ENCODE data around the gene PCSK4.

PCSK4 gene

DNA sequence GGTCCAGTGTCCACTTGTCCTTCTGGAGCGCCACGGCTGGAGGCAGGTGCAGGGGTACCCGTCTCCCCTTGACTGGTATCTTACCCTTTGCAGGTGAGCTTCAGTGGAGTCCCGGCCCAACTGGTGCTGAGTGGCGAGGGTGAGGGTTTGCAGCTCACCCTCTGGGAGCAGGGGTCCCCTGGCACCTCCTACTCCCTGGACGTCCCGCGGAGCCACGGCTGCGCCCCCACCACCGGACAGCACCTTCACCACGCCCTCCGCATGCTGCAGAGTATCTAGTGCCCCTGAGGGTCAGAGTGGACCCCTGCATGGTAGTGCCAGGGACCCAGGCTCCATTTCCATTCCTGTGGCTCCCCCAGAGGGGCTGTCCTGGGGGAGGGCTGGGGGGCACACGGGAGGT is 44.8 kb upstream of the PCSK4 start:
- Histone ChIP-seq H3K18ac (ENCODE audit: low read length) (peak overlapping the region; percentile 31), H3K23ac (ENCODE audit: low read depth, low read length, poor library complexity) (no peak overlapping the region), H3K4ac (ENCODE audit: low read length) (no peak overlapping the region), H3K4me1 (ENCODE audit: control insufficient read depth in 2 of 2, insufficient read depth in 1 of 2, low read depth in 1 of 2, low read length in 2 of 2) (no peaks in the 10 kb centered on the region), H2AK5ac (ENCODE audit: low read depth, low read length) (peak overlapping the region; percentile 54), H3K9ac (ENCODE audit: low read depth, low read length, poor library complexity) (no peak overlapping the region), H2AFZ (ENCODE audit: low read length) (no peak overlapping the region), H3K79me1 (ENCODE audit: low read depth, low read length) (no peaks in the 10 kb centered on the region), H4K8ac (ENCODE audit: low read depth, low read length) (no peak overlapping the region), H4K91ac (ENCODE audit: low read depth, low read length, poor library complexity) (no peak overlapping the region), H3K14ac (ENCODE audit: low read length) (no peak overlapping the region), H3K4me2 (ENCODE audit: insufficient read depth, low read length, poor library complexity, severe bottlenecking) (no peak overlapping the region), H2BK15ac (ENCODE audit: low read length) (no peak overlapping the region), H3K27ac (replicated peaks; ENCODE audit: low read length) (no peak overlapping the region), H2BK12ac (ENCODE audit: low read length) (no peak overlapping the region), H3K27me3 (ENCODE audit: control insufficient read depth in 3 of 3, insufficient read depth in 3 of 3, low read depth in 1 of 3, low read length in 3 of 3) (peaks cover 0 to 3% (median 0%) of the 10 kb centered on the region in 3 experiments), H3K9me3 (replicated peaks in 1 of 2; ENCODE audit: control insufficient read depth in 2 of 2, insufficient read depth in 1 of 2, low read depth in 1 of 2, low read length in 2 of 2) (no peaks in the 10 kb centered on the region), H2BK5ac (ENCODE audit: low read length) (no peak overlapping the region), H2BK120ac (ENCODE audit: low read depth, low read length) (no peak overlapping the region), H3K4me3 (ENCODE audit: low read length in 2 of 2) (no peak overlapping the region), H3K36me3 (replicated peaks in 1 of 2; ENCODE audit: control insufficient read depth in 2 of 2, insufficient read depth in 2 of 2, low read length in 2 of 2) (no peaks in the 10 kb centered on the region)
- WGBS, 2 donors (ENCODE audit: extremely low coverage in 2 of 2, insufficient read length in 2 of 2, insufficient replicate concordance in 1 of 2) = no CpG with 5 or more reads among the region's 14 CpGs
- no peak for DNase-seq (ENCODE audit: low spot score)

DNA sequence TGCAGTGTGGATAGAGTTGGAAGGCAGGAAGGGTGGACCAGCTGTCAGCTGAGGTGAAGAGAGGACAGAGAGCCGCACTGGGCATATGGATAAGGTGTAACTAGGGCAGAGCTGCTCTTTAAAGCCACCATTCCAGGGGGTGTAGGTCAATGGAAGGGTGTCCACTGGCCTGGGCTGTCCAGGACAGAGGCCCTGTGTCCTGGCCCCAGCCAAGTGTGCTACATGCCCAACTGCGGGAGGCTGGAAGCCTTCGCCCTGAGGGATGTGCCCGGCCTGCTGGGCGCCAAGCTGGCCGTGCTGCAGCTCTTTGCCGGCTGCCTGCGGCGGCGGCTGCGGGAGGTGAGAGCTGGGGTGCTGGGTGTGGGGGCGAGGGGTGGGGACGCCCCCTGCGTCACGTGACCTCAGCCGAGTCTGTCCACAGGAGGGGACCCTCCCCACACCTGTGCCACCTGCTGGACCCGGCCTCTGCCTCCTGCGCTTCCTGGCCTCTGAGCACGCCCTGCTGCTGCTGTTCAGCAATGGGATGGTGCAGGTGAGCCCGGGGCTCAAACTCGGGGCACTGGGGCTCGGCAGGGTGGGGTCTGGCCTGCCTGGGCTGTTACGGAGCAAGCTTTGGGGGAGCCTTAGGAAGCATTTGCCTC is 43.5 kb upstream of the PCSK4 start:
- H4K91ac ChIP-seq (ENCODE audit: low read depth, low read length, poor library complexity) = no peak overlapping the region
- H3K14ac ChIP-seq (ENCODE audit: low read length) = no peak overlapping the region
- no peaks in the 10 kb centered on the region for H3K4me1 ChIP-seq (ENCODE audit: control insufficient read depth in 2 of 2, insufficient read depth in 1 of 2, low read depth in 1 of 2, low read length in 2 of 2)
- H2BK5ac ChIP-seq (ENCODE audit: low read length) = no peak overlapping the region
- H3K27ac ChIP-seq (replicated peaks; ENCODE audit: low read length) = no peak overlapping the region
- H2AFZ ChIP-seq (ENCODE audit: low read length) = no peak overlapping the region
- no peak overlapping the region for H3K4me3 ChIP-seq (ENCODE audit: low read length in 2 of 2)
- no peak overlapping the region for H3K9ac ChIP-seq (ENCODE audit: low read depth, low read length, poor library complexity)
- no peak overlapping the region for H3K4me2 ChIP-seq (ENCODE audit: insufficient read depth, low read length, poor library complexity, severe bottlenecking)
- no peaks in the 10 kb centered on the region for H3K9me3 ChIP-seq (replicated peaks in 1 of 2; ENCODE audit: control insufficient read depth in 2 of 2, insufficient read depth in 1 of 2, low read depth in 1 of 2, low read length in 2 of 2)
- H3K79me1 ChIP-seq (ENCODE audit: low read depth, low read length) = no peaks in the 10 kb centered on the region
- H3K23ac ChIP-seq (ENCODE audit: low read depth, low read length, poor library complexity) = peak overlapping the region; percentile 31
- no peak overlapping the region for H4K8ac ChIP-seq (ENCODE audit: low read depth, low read length)
- DNase-seq (ENCODE audit: low spot score) = no peak
- no peak overlapping the region for H3K18ac ChIP-seq (ENCODE audit: low read length)
- peak overlapping the region; percentile 89 for H2AK5ac ChIP-seq (ENCODE audit: low read depth, low read length)
- no CpG with 5 or more reads among the region's 23 CpGs for WGBS, 2 donors (ENCODE audit: extremely low coverage in 2 of 2, insufficient read length in 2 of 2, insufficient replicate concordance in 1 of 2)
- no peak overlapping the region for H2BK12ac ChIP-seq (ENCODE audit: low read length)
- no peak overlapping the region for H2BK120ac ChIP-seq (ENCODE audit: low read depth, low read length)
- no peak overlapping the region for H3K4ac ChIP-seq (ENCODE audit: low read length)
- H2BK15ac ChIP-seq (ENCODE audit: low read length) = no peak overlapping the region
- peaks cover 0 to 3% (median 0%) of the 10 kb centered on the region in 3 experiments for H3K27me3 ChIP-seq (ENCODE audit: control insufficient read depth in 3 of 3, insufficient read depth in 3 of 3, low read depth in 1 of 3, low read length in 3 of 3)
- H3K36me3 ChIP-seq (replicated peaks in 1 of 2; ENCODE audit: control insufficient read depth in 2 of 2, insufficient read depth in 2 of 2, low read length in 2 of 2) = no peaks in the 10 kb centered on the region

DNA sequence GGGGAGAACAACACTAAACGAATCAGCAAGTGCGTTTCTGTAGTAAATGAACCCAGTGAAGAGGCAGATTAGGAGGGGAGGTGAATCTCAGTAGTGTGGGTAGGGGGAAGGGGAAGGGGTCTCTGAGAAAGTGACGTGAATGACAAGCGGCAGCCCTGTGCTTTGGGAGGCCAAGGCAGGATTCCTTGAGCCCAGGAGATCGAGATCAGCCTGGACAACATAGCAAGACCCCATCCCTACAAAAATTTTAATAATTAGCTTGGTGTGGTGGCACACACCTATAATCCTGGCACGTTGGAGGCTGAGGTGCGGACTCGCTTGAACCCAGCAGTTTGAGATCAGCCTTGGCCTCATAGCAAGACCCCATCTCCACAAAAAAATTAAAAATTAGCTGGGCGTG is 41.9 kb upstream of the PCSK4 start:
- no peak overlapping the region for H2BK5ac ChIP-seq (ENCODE audit: low read length)
- H4K91ac ChIP-seq (ENCODE audit: low read depth, low read length, poor library complexity) = no peak overlapping the region
- no peak overlapping the region for H3K9ac ChIP-seq (ENCODE audit: low read depth, low read length, poor library complexity)
- H3K27me3 ChIP-seq (ENCODE audit: control insufficient read depth in 3 of 3, insufficient read depth in 3 of 3, low read depth in 1 of 3, low read length in 3 of 3) = peaks cover 0 to 3% (median 0%) of the 10 kb centered on the region in 3 experiments
- no peak overlapping the region for H3K4me3 ChIP-seq (ENCODE audit: low read length in 2 of 2)
- no CpG with 5 or more reads among the region's 9 CpGs for WGBS, 2 donors (ENCODE audit: extremely low coverage in 2 of 2, insufficient read length in 2 of 2, insufficient replicate concordance in 1 of 2)
- H3K36me3 ChIP-seq (replicated peaks in 1 of 2; ENCODE audit: control insufficient read depth in 2 of 2, insufficient read depth in 2 of 2, low read length in 2 of 2) = no peaks in the 10 kb centered on the region
- no peaks in the 10 kb centered on the region for H3K79me1 ChIP-seq (ENCODE audit: low read depth, low read length)
- H3K23ac ChIP-seq (ENCODE audit: low read depth, low read length, poor library complexity) = no peak overlapping the region
- no peak overlapping the region for H3K4me2 ChIP-seq (ENCODE audit: insufficient read depth, low read length, poor library complexity, severe bottlenecking)
- H2BK12ac ChIP-seq (ENCODE audit: low read length) = no peak overlapping the region
- no peak overlapping the region for H2AFZ ChIP-seq (ENCODE audit: low read length)
- no peak overlapping the region for H2BK120ac ChIP-seq (ENCODE audit: low read depth, low read length)
- no peak overlapping the region for H3K27ac ChIP-seq (replicated peaks; ENCODE audit: low read length)
- no peak overlapping the region for H3K4ac ChIP-seq (ENCODE audit: low read length)
- DNase-seq (ENCODE audit: low spot score) = no peak
- no peak overlapping the region for H2AK5ac ChIP-seq (ENCODE audit: low read depth, low read length)
- no peak overlapping the region for H3K14ac ChIP-seq (ENCODE audit: low read length)
- H3K4me1 ChIP-seq (ENCODE audit: control insufficient read depth in 2 of 2, insufficient read depth in 1 of 2, low read depth in 1 of 2, low read length in 2 of 2) = no peaks in the 10 kb centered on the region
- no peak overlapping the region for H2BK15ac ChIP-seq (ENCODE audit: low read length)
- no peak overlapping the region for H3K18ac ChIP-seq (ENCODE audit: low read length)
- no peaks in the 10 kb centered on the region for H3K9me3 ChIP-seq (replicated peaks in 1 of 2; ENCODE audit: control insufficient read depth in 2 of 2, insufficient read depth in 1 of 2, low read depth in 1 of 2, low read length in 2 of 2)
- H4K8ac ChIP-seq (ENCODE audit: low read depth, low read length) = no peak overlapping the region

DNA sequence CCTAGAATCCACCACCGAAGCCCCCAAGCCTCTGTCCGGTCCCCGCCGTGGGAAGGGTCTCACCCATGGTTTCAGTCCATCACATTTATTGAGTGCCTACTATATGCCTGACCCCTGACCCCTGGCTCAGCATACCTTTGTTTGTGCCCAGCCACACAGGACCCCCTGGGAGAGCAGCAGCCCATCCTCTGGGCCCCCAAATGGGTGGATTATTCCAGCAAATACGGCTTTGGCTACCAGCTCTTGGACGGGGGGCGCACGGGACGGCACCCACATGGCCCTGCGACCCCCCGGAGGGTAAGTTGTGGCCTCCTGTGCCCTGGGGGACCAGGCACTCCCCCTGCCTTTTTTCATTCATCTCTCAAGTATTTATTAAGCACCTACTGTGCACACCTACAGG is 41.4 kb upstream of the PCSK4 start:
- Histone ChIP-seq H2AFZ (ENCODE audit: low read length) (no peak overlapping the region), H3K27ac (replicated peaks; ENCODE audit: low read length) (no peak overlapping the region), H3K36me3 (replicated peaks in 1 of 2; ENCODE audit: control insufficient read depth in 2 of 2, insufficient read depth in 2 of 2, low read length in 2 of 2) (no peaks in the 10 kb centered on the region), H3K14ac (ENCODE audit: low read length) (no peak overlapping the region), H3K79me1 (ENCODE audit: low read depth, low read length) (no peaks in the 10 kb centered on the region), H2BK12ac (ENCODE audit: low read length) (no peak overlapping the region), H2AK5ac (ENCODE audit: low read depth, low read length) (no peak overlapping the region), H4K8ac (ENCODE audit: low read depth, low read length) (no peak overlapping the region), H4K91ac (ENCODE audit: low read depth, low read length, poor library complexity) (no peak overlapping the region), H3K27me3 (ENCODE audit: control insufficient read depth in 3 of 3, insufficient read depth in 3 of 3, low read depth in 1 of 3, low read length in 3 of 3) (peaks cover 0 to 3% (median 0%) of the 10 kb centered on the region in 3 experiments), H2BK120ac (ENCODE audit: low read depth, low read length) (no peak overlapping the region), H2BK15ac (ENCODE audit: low read length) (no peak overlapping the region), H3K9me3 (replicated peaks in 1 of 2; ENCODE audit: control insufficient read depth in 2 of 2, insufficient read depth in 1 of 2, low read depth in 1 of 2, low read length in 2 of 2) (no peaks in the 10 kb centered on the region), H2BK5ac (ENCODE audit: low read length) (no peak overlapping the region), H3K4ac (ENCODE audit: low read length) (no peak overlapping the region), H3K4me1 (ENCODE audit: control insufficient read depth in 2 of 2, insufficient read depth in 1 of 2, low read depth in 1 of 2, low read length in 2 of 2) (no peaks in the 10 kb centered on the region), H3K23ac (ENCODE audit: low read depth, low read length, poor library complexity) (no peak overlapping the region), H3K4me2 (ENCODE audit: insufficient read depth, low read length, poor library complexity, severe bottlenecking) (no peak overlapping the region), H3K9ac (ENCODE audit: low read depth, low read length, poor library complexity) (no peak overlapping the region), H3K4me3 (ENCODE audit: low read length in 2 of 2) (no peak overlapping the region), H3K18ac (ENCODE audit: low read length) (no peak overlapping the region)
- no CpG with 5 or more reads among the region's 11 CpGs for WGBS, 2 donors (ENCODE audit: extremely low coverage in 2 of 2, insufficient read length in 2 of 2, insufficient replicate concordance in 1 of 2)
- no peak for DNase-seq (ENCODE audit: low spot score)
